IPS DF 4.7 (cell line): ENCODE data around the gene C1orf74.
A peak's percentile ranks its signal among the peaks of the same experiment; 100 is the strongest.

ENCODE experiments used
- DNase-seq: peaks from one replicate; pipeline ENCODE4 v3.0.0-alpha.2; 2013; ENCODE audit warnings: low spot score; ENCODE audit errors: extremely low read depth

Gene C1orf74

DNA sequence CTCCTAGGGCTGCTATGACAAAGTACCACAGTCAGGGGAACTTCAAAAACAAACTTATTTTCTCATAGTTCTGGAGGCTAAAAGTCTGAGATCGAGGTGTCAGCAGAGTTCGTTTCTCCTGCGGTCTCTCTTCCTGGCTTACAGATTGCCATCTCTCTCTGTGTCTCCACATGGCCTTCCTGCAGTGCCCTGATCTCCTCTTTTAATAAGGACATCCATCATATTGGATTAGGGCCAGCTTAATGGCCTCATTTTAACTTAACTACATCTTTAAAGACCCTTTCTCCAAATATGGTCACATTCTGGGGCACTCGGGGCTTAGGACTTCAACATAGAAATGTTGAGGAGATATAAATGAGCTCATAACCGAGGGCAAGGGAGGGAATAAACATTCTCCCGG, 12.2 kb downstream of the C1orf74 start:
- no peak for DNase-seq

DNA sequence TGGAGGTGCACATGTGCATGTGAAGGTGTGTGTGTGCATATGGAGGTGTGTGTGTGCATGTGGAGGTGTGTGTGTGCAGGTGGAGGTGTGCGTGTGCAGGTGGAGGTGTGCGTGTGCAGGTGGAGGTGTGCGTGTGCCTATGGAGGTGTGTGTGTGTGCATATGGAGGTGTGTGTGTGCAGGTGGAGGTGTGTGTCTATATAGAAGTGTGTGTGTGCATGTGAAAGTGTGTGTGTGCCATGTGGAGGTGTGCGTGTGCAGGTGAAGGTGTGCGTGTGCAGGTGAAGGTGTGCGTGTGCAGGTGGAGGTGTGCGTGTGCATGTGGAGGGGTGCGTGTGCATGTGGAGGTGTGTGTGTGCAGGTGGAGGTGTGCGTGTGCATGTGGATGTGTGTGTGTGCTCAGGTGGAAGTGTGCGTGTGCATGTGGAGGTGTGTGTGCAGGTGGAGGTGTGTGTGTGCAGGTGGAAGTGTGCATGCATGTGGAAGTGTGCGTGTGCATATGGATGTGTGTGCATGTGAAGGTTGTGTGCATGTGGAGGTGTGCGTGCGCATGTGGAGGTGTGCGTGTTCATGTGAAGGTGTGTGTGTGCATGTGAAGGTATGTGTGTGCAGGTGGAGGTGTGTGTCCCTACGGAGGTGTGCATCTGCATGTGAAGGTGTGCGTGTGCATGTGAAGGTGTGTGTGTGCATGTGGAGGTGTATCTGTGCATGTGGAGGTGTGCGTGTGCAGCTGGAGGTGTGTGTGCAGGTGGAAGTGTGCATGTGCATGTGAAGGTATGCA, 13.5 kb downstream of the C1orf74 start:
- DNase-seq = no peak

DNA sequence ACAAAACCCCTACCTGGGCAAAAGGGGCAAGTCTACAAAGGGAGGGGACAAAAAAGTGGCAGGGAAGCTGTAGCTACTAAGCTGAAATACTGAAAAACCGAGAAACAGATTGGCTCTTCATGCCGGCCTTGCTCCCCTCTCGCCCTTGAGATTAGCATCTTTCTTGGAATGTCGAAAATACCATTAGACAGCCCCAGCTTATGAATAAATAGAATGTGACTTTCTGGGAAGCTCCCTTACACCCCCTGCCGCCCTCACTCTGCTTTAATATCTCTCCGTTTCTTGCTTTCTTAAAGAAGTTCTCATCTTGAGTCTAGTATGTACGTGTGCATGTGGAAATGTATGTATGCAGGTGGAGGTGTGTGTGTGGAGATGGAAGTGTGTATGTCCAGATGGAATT, 14.4 kb downstream of the C1orf74 start:
- DNase-seq = no peak

DNA sequence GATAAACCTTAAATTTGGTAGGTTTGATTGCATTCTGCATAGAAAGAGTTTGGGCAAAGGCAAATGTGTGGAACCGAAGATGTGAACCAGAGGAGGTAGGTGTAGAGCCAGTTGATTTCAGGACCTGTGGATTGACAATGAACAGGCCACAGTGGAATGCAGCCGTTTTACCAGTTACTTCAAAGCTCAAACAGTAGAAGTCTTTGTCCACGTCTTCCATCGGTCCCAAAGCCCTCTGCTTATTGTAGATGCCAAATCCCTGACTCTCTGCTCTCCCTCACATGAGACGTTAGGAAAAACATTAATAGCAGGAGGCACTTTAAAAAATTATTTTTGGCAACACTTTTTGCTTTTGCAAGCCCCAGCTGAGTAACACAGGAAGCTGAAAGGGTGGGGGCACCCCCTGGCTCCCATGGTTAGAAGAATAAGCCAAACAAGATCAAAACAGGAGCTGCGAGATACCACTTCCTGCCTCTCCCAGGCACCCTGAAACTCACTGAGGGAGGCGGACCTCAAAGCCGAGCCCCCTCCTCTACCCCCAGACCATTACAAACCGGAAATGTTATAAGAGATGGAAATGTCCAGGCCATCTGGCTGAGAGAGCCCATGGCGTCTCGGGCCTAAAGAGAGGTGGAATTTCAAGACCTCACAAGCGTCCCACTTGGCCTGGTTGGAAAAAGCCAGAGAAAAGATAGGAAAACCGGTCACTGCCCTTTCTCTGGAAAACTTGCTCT, 15.0 kb downstream of the C1orf74 start:
- no peak for DNase-seq

DNA sequence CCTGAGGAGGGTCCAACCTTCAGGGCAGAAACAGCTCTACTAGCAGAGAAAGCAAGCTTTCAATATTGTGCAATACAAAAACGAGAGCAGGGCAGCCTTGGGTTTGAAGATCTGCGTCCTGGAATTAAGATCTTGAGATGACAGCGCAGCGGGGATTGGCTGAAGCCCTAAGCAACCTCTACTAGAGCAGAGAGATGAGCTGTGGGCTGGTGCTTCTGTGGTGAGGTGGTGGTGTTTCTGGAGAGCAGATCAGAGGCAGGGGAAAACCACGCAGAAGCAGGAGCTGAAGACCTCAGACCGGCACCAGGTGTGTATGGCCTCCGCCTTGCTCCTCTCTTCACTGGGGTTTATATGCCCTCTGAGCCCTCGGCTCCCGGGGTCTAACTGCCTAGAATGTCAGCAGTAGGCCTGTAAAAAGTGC, 16.0 kb downstream of the C1orf74 start:
- DNase-seq = no peak

DNA sequence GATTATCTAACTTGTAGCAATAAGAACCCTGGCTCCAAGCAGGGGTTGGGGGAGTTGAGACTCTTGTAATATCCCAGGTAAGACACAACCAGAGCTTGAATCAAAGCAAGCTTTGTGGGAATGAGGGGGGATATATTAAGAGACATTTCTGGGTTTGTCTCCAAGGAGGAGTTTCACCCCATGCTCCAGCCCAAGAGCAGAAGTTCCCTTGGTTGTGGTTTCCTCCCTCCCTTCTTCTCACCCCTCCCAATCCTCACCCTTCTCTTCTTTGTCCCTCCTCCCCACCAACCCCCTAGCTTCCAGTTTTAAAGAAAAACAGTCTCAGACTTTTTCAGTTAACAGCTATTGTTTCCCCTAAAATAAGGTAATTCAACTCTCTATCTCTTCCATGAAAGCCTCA, 16.7 kb downstream of the C1orf74 start:
- no peak for DNase-seq

DNA sequence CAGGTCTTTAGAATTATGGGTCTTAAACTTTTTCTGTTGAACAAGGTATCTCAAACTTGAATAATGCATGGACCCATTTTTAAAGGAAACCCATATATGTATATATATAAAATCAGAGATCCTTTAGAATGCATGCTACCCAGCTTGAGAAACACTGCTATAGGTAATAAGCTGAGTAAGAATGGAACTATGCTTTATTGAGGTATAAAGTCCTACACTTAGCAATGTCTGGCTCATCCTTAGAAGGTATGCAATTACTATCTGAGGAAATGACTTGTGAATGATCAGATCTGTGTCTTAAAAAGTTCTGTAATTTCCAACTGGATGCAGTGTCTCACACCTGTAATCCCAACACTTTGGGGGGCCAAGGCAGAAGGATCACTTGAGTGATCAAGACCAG, 17.3 kb downstream of the C1orf74 start:
- no peak for DNase-seq

DNA sequence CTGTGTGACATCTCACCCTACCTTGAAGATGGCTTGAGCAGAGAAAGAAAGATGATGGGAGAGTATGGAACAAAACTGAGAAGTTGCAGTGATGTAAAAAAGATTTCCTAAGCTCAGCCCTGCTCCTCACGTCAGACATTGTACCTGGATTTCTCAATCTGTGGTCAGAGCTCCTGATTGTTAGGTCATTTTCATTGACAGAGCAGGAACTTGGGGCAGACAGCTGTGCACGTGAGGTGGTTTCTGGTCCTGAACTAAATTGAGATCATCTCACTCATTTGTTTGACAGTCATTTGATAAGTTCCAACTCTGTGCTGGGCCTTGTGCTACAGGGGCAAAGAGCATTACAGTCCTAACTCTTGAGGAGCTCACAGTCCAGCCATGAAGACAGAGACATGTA, 18.3 kb downstream of the C1orf74 start:
- no peak for DNase-seq

DNA sequence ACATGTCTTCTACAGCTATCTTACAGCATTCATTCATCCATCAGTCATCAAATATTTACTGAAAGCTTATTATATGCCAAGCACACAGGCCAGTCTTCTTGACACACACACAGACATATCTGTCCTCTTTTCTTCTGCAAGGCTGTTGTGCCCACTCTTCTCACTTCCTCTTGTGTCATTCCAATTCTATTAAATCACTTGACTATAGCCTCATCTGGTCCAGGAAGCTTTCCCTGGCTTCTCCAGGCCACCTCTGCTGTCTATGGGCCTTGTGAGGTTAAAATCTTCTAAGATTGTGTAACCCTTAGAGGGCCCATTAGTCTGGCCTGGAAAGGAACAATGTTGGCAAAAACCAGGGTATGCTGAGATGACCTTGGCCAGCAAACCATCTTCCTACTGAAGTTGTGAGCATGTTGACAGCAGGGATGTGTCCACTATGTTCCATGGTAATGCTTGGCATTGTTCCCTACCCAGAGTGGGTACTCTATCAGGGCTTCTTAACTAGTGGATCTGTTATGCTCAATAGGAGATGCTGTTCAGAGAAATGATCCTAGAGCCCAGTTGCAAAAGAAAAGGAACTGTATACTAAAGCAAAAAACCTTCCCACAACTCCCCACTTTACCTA, 23.2 kb downstream of the C1orf74 start:
- DNase-seq = no peak

DNA sequence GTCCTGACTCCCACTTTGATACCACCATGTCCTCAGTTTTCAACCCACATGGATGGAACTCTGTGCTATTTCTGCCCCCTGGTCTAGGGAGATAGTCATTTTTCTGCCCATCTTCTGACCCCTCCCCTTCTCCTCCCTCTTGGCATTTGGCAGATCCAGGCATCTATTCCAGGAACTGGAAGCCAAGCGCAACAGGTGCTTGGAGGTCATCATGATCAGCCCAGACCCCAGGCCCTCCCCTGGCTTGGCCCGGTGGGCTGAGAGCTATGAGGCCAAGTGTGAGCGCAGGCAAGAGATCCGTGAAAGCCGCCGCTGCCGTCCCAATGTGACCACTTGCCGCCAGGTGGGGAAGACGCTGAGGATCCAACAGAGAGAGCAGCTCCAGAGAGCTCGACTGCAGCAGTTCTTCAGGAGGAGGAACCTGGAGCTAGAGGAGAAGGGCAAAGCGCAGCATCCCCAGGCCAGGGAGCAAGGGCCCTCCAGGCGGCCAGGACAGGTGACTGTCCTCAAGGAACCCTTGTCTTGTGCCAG, 24.5 kb downstream of the C1orf74 start:
- DNase-seq = no peak

DNA sequence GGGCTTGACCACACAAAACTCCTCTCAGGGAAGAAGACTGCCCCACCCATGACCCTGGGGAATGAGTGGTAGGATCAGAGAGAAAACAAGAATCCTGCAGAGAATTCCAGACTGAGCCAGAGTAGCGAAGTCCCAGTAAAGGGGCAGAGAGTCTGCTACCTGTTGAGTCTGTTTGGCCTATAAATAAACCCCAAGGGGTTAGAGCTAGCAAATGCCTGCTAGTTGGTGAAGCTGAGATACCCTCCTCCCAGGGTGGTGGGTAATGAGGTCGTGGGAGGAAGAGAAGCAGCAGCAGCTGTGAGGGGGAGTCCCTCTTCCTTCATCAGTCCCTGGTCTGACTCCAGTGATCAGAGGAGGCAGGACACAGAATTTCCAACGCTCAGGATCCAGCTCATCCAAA, 26.0 kb downstream of the C1orf74 start:
- no peak for DNase-seq

DNA sequence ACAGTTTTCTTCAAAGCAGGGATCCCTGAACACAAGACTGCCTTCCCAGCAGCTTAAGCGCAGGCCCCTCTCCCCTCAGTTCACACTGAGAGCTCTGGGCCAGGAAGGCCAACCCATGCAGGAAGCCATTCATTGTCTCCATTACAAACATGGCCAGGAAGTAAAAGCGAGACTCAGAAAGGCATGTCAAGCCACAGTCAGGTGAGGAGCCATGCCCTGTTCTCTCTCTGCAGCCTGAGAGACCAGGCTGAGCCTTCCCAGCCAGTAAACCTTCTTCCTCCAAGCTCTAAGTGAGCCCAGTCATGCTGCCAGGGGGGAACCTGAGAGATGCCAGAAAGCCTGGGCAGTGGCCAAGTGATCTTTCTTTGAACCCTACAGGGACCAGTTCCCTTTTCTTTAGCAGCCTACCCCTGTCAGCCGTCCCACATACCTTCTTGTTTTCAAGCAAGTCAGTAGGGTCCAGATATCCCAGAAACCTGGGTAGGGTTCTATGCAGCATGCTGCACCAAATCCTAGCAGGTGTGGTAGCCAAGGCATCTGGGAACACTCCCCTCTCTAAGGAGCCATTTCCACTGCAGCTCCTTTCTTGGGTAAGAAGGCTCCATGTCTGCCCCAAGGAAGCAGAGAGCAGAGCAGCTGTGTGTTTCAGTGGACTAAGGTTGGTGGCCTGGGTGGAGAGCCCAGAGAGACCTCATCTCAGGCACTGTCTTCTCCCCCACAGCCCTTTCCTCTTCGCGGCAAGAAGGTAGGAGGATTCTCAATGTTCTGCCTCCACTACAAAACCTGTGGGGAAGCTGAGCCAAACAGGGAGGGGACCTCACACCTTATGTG, 27.5 kb downstream of the C1orf74 start:
- no peak for DNase-seq

DNA sequence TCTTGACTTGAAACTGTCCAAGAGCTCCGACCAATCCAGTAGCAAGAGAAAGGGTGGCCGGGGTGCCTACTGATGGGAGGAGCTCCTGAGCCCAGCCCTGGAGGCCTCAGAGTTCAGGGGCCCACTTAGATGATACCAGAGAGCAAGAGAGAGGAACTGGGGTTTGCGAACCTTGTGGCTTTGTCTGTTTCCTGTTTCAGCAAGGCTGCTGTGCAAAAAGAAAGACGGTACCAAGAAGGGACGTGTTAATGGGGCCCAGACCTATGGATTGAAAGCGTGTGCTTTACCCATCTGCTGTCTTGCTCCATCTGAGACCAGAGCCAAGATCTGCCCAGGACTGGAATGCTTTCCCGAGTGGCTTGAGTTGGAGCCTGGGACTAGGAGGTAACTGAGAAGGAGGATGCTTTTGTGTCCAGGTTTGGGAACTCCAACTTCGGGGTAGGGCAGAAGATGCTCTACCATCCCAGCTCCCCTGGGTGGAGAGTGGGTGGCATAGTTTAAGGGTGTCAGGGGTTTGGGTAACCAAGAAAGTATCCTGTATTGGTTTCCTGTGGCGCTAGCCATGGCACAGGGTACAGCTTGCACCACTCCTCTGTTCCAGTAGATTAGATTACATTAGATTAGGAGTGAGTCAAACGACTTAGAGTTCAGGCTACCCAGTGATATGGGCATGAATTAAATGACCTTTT, 28.3 kb downstream of the C1orf74 start, which contains the start of gene TRAF3IP3:
TRAF3IP3 (plus strand) TSS at position 128 of the 689 bp plus-strand sequence. CDS start 3,987 bp downstream, outside the sequence.
- DNase-seq = no peak

DNA sequence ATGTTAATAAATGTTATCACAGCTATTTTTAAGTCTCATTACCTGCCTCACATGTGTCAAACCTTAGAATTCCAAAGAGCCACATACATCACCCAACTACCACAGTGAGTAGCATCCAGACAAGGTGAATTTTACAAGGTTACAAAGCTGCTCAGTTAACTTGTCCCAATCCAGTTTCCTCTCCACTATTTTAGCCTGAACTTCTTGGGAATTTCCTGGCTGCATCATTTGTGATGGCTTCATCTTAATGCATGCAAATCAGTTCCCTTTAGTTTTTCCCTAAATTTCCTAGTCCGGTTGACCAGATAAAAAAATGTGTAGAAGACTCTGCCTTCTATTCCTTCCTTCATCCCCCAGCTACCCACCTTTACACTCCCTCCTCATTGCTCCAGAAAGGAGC, 29.1 kb downstream of the C1orf74 start:
- no peak for DNase-seq

DNA sequence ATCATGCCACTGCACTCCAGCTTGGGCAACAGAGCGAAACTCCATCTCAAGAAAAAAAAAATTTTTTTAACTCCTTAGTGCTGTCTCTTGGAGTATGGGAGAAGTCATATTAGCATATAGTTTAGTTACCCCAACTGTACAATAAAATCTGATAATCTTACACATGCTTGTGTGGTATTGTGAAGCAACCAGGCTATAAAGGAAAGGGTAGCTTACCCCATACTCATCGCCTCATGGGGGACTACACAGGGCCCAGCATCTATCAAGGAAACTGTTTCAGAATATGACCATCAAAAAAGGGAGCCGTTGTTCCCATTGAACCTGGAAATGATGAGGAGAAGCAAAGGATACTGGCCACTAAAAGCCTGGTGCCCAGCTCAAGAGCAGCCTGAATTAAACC, 31.5 kb downstream of the C1orf74 start:
- no peak for DNase-seq

DNA sequence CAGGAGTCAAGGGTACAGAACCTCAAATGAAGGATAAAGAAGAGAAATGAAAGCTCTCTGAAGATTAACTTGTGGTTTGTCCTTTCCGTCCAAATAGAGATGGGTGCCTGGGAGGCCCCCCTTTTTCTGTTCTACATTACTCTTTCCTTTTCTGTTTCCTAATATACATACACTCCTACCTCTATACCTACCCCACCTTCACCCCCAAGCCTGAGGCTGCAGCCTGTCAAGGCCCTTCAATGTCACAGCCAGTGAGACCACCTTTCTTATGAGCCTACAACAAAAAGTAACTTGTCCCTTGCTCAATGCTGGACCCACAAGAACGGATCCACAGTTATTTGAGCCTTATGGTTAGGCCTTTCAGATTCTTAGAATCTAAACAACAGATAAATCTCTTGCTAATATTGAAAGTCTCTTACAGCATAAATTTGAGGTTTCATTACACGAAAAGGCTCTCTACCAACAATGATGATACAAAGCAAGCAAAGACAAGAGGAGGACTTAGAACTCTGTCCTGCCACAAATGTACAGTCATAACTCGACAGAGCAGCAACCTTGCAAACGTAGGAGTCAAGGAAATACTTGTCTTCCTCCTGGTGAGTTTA, 32.6 kb downstream of the C1orf74 start:
- no peak for DNase-seq

DNA sequence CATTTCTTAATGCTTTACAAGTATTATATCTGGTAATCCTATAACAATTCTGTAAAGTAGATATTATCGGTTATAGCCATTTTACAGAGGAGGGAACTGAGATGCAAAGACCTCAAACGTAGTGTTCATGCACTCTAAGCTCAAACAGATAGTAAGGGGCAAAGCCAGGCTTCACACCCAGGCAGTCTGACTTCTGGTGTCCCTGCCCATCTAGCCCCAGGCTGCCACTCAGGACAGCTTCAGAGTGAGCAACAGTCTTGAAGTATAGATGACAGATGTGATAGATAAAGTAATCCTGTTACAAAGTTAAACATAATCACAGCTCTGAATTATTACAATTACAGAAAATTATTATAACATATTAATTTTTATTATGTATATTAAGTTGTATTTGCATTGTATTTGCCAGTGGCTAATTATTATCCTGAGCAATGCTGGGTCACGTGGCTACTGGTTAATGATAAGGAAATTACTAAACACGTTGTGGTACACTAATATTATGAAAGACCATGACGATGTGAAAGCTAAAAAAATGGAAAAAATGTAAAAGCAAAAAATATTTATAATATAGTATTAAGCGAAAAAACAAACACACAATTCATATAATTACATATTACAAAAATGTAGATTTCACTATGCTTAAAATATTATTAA, 34.6 kb downstream of the C1orf74 start:
- DNase-seq = no peak

DNA sequence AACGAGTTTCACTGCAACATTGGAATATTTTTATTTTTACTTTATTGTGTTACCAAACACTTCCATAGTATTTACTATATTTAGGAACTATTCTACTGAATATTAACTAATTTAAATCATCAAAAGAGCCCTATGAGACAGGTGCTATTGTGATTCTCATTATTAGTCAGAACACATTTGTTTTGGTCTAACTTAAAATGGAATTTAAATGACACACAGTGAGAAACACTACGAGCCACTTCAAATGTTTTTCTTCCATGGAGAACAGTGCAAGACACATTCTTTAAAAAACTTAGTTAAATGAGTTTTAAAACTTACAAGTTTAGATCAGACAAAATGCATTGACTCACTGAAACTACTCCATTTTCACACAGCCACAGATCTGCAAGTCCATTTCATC, 35.2 kb downstream of the C1orf74 start:
- DNase-seq = no peak

DNA sequence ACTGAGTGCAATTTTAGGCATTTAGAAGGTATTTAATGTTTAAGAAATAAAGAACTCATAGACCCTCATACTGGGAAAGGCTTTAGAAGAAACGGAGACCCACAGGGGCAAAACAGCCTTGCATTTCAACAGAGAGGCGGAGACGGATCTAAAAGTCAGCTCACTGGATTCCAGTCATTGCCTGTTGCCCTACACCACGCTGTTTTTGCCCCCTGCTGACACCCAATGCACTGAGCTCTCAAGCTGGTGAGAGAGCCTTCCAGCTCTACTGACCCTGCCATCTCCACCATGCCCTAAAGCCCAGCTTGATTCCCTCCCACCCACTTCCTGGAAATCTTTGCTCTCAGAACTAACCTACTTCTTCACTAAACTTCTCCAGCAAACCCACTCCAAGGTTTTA, 35.7 kb downstream of the C1orf74 start:
- peak; percentile 7 for DNase-seq
